GM12875 (cell line): ENCODE measurements around the gene POLD2.

ENCODE experiments used
- H3K4me3 ChIP-seq: one replicate; pipeline ENCODE4 v1.5.1; 2011; ENCODE audit warnings: low read depth, low read length, control low read depth
- TF ChIP-seq, protein P1 (sequence below): IDR thresholded peaks from 2 replicates; pipeline ENCODE4 v1.5.1; 2011; ENCODE audit warnings: low read depth, mild to moderate bottlenecking, control low read depth, inconsistent platforms, low read length, moderate library complexity, borderline replicate concordance; ENCODE audit not compliant: insufficient read depth

Gene POLD2

DNA sequence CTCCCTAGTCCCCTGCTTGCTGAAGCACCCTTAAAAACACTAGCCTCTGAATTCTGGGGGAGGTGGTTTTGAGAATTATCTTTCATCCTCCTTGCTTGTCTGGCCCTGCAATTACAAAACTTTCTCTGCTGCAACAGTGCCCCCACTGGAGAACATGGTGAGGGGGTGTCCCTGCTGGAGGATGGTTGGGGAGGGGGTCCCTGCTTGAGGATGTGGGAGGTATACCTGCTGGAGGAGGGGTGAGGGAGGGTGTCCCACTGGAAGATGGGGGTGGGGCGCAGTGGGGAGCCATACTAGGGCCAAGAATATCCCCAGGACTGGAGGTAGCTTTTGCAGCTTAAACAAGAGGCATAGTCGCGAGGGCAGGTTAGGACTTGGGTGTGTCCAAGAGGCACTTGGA is 37.8 kb downstream of the POLD2 start:
- H3K4me3 ChIP-seq: no peak overlapping the region
- TF ChIP-seq, protein P1, sequence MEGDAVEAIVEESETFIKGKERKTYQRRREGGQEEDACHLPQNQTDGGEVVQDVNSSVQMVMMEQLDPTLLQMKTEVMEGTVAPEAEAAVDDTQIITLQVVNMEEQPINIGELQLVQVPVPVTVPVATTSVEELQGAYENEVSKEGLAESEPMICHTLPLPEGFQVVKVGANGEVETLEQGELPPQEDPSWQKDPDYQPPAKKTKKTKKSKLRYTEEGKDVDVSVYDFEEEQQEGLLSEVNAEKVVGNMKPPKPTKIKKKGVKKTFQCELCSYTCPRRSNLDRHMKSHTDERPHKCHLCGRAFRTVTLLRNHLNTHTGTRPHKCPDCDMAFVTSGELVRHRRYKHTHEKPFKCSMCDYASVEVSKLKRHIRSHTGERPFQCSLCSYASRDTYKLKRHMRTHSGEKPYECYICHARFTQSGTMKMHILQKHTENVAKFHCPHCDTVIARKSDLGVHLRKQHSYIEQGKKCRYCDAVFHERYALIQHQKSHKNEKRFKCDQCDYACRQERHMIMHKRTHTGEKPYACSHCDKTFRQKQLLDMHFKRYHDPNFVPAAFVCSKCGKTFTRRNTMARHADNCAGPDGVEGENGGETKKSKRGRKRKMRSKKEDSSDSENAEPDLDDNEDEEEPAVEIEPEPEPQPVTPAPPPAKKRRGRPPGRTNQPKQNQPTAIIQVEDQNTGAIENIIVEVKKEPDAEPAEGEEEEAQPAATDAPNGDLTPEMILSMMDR: peak; percentile 39; the same call in 1 of the 2 replicates

DNA sequence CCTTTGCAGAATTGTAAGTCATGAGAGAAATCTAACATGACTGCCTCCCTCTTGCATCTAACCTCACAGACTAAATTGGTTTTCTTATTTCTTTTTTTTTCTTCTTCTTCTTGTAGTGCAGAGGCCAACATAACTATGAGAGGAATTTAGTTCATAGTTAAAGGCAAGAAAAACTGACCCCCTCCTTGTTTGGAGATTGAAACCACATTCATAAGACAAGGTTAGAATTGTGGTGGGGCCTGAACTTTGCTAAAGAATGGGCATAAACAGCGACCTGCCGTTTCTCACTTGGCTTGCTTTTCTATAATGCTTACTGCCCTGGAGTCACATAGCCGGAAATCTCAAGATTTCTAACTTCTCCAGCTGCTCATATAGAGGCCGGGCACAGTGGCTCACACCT is 38.6 kb downstream of the POLD2 start:
- TF ChIP-seq, protein P1: no peak
- no peak overlapping the region for H3K4me3 ChIP-seq

DNA sequence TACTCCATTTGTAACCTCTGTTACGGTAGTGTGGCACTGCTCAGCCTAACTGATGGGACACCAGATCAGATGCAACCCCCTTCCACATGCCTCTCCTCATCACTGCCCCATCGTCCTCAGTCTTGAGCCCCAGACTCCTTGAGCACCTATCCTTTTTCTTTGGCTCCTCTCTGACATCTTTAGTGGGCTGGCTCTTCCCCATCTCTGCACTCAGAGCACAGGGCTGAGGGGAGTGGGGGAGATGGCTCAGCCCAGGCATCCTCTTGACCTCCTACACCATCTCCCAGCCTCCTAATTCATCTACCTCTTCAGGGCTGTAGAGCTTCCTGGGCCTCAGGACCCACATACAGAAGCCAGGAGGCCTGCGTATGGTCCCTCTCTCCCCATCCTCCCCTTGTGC is 39.6 kb downstream of the POLD2 start:
- H3K4me3 ChIP-seq: no peak overlapping the region
- TF ChIP-seq, protein P1: no peak

DNA sequence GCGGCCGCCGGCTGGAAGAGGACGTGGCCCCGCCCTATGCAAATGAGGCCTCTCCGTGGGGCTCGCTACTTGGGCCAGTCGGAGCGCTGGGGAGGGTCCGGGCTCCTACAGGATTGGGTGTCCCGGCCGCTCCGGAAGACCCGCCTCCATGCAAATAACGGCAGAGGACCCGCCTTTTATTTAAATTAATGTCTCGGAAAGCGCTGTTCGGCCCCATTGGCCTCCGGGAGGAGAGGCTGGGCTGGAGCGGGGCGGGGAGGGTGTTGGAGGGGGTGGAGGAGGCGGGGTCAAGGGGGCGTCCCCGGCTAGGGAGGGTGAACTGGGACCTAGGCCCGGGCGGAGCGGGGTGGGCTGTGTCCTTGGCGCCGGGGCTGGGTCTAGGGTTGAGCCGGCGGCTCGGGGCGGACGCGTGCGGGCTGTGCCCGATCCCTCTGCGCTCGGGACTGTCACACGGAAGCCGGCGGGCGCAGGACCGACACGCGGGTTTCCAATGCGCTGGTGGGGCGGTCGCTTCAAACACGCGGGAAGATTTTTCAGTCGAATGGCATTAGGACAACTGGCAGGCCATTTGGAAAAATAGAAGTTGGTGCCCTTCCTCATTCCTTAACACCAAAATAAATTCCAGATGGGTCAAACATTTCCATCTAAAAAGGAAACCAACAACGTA is 40.7 kb downstream of the POLD2 start:
- H3K4me3 ChIP-seq: peak overlapping the region; percentile 73
- TF ChIP-seq, protein P1: no peak

DNA sequence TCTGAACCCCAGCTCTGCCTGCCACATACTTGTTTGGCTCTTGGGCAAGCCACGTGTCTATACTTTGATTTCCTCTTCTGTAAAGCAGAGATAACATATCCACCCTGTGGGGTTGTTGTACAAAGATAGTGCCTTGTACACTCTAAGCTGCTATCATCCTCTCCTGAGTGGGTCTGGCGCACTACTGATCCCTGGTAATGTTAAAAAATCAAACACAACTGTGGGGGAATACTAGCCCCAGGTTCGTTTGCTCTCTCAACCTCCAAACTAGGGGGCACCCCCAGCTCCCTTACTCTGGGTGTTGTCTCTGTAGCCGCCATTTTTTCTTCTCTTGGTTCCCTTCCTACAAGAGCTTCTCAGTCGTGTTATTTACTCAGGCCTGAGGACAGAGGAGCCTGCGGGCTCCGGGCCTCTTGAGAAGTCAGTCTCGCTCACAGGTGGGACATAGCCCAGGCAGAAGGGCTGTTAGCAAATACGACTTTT is 42.0 kb downstream of the POLD2 start:
- peak overlapping the region; percentile 77 for H3K4me3 ChIP-seq
- TF ChIP-seq, protein P1: no peak

DNA sequence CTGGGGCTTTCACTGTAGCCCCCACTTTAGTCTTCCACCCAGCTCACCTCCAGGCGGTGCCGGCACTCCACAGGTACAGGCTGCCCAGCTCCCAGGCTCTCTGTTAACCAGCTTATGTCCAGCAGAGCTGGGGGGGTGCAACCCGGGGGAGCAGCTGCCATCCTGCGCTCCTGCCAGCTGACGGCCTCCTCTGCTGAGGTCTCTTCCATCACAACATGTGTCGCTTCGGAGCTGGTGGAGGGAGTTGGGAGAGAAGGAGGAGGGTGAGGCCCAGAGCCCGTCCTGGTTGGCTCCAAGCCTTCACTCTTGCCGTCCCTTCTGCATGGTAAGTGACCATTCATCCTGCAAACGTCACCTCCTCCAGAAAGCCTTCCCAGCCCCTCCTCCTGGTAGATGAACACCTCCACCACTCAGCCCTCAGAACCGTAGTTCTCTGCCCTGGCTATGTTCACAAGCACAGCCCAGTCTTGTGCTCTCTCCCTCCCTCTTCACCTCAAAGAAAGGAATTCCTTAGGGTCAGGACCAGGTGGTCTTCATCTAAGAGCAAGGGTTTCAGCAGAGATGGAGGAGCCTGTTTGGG is 42.6 kb downstream of the POLD2 start:
- peak overlapping the region; percentile 77 for H3K4me3 ChIP-seq
- TF ChIP-seq, protein P1: no peak

DNA sequence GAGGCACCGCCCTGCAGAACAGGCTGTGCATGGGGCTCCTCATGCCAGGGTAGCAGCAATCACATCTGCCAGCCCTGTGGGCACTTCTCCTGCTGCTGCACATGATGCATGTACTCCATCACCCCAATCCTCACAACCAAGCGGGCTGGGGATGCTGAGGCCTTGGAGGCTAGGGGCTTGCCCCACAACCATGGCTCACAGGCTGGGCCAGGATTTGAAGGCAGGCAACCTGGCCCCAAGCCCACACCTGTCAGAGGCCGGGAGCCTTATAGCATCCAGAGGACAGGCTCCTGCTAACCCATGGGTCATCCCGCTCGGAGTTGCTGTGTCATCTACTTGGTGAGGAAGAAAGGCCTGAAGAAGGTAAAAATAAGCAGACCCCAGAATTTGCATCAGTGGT is 43.2 kb downstream of the POLD2 start:
- TF ChIP-seq, protein P1: no peak
- H3K4me3 ChIP-seq: no peak overlapping the region
